Measurements from ENCODE around the gene MICAL2. TPM values are rescaled to one million over a fixed set of nuclear protein-coding genes. Genes with fewer than 3 reads are reported as not detected.

MICAL2 gene
- total and polyA plus RNA-seq, 3 donors from 2014 or later, result 224 to 461 (median 401) TPM

GRCh38 chr11:12090761-12091258 is 19.6 kb upstream of the MICAL2 start:
- H3K27ac ChIP-seq, result peak overlapping the region; percentile 22 to 51
- H3K4me3 ChIP-seq, result no peak overlapping the region
- no peak for DNase-seq
- H3K36me3 ChIP-seq (ENCODE audit: low read depth, missing control alignments), result no peaks in the 10 kb centered on the region
- intact Hi-C loops (cut with DNase I; ENCODE audit: low total_unique reads), result no loop called here
- peaks cover 62% of the 10 kb centered on the region for H3K4me1 ChIP-seq
- H3K27me3 ChIP-seq, result no peaks in the 10 kb centered on the region
- no peak for TF ChIP-seq CTCF (IDR thresholded peaks at IDR 0.05)
- TF ChIP-seq POLR2A (IDR thresholded peaks at IDR 0.05), result no peak
- H3K9me3 ChIP-seq, result no peaks in the 10 kb centered on the region
- WGBS, 2 donors, result 80 to 88% methylated on average over 4 of the region's 4 CpGs

GRCh38 chr11:12091956-12092558 is 18.3 kb upstream of the MICAL2 start:
- peak; percentile 73 for DNase-seq
- 36 to 47% methylated on average over 4 of the region's 4 CpGs for WGBS, 2 donors
- Histone ChIP-seq H3K4me1 (peaks cover 49% of the 10 kb centered on the region), H3K4me3 (no peak overlapping the region), H3K36me3 (ENCODE audit: low read depth, missing control alignments) (no peaks in the 10 kb centered on the region), H3K27me3 (no peaks in the 10 kb centered on the region), H3K27ac (peak overlapping the region; percentile 20 to 61), H3K9me3 (no peaks in the 10 kb centered on the region)
- TF ChIP-seq CTCF (IDR thresholded peaks at IDR 0.05) (peak in 2 of 3 experiments; percentile 31 to 34), POLR2A (IDR thresholded peaks at IDR 0.05) (no peak)
- intact Hi-C loops (cut with DNase I; ENCODE audit: low total_unique reads), result no loop called here

- whole genome bisulfite sequencing, 2 donors, result 69 to 77% methylated on average over 6 of the region's 6 CpGs
- Histone ChIP-seq H3K27me3 (no peaks in the 10 kb centered on the region), H3K4me3 (no peak overlapping the region), H3K4me1 (peaks cover 42% of the 10 kb centered on the region), H3K36me3 (ENCODE audit: low read depth, missing control alignments) (no peaks in the 10 kb centered on the region), H3K27ac (peak overlapping the region; percentile 20 to 61), H3K9me3 (no peaks in the 10 kb centered on the region)
- TF ChIP-seq CTCF (IDR thresholded peaks at IDR 0.05) (no peak), POLR2A (IDR thresholded peaks at IDR 0.05) (no peak)
- intact Hi-C loops (cut with DNase I; ENCODE audit: low total_unique reads), result no loop called here
- no peak for DNase-seq
These were observed 17.7 kb upstream of the MICAL2 start for GRCh38 chr11:12092714-12093113.

GRCh38 chr11:12094872-12095800 is 15.3 kb upstream of the MICAL2 start:
- Histone ChIP-seq H3K27me3 (no peaks in the 10 kb centered on the region), H3K9me3 (no peaks in the 10 kb centered on the region), H3K36me3 (ENCODE audit: low read depth, missing control alignments) (no peaks in the 10 kb centered on the region), H3K27ac (peak overlapping the region; percentile 53 to 64), H3K4me1 (peaks cover 32% of the 10 kb centered on the region), H3K4me3 (no peak overlapping the region)
- 49 to 57% methylated on average over 11 of the region's 11 CpGs for WGBS, 2 donors
- TF ChIP-seq POLR2A (IDR thresholded peaks at IDR 0.05) (no peak), CTCF (IDR thresholded peaks at IDR 0.05) (no peak)
- intact Hi-C loops (cut with DNase I; ENCODE audit: low total_unique reads), result no loop called here
- DNase-seq, result peak; percentile 78
